Stimulated activated effector memory CD8-positive, alpha-beta T cell treated with anti-CD3 and anti-CD28 coated beads, Interleukin-12 subunit alpha, Interleukin-12 subunit beta, amount 100 ng/mL, for 72 hours (primary cell): ENCODE data around the gene CD82.
A peak's percentile ranks its signal among the peaks of the same experiment; 100 is the strongest.
"Not testable (repeated sequence)": the region's sequence is repeated elsewhere in the genome, so short reads cannot be mapped to it uniquely, and the experiment has no call there.

Experiments
- ATAC-seq: fragments of 150-1000 bp; cut with Tn5 transposase; 2 replicates; pipeline ENCODE4 v1.10.0; 2021
- DNase-seq, 2 donors: peaks; one replicate each; pipeline ENCODE4 v3.0.0; 2021 to 2022; ENCODE audit warnings: low spot score in 2 of 2
- H3K27ac Mint-ChIP-seq: one replicate; pipeline ENCODE4 v1.8.0; 2022; ENCODE audit warnings: mild to moderate bottlenecking, mixed read lengths
- H3K36me3 Mint-ChIP-seq: one replicate; pipeline ENCODE4 v1.8.0; 2022; ENCODE audit warnings: mild to moderate bottlenecking, mixed read lengths
- H3K4me1 Mint-ChIP-seq: one replicate; pipeline ENCODE4 v1.8.0; 2022; ENCODE audit warnings: mixed read lengths
- H3K4me3 Mint-ChIP-seq: one replicate; pipeline ENCODE4 v1.8.0; 2022; ENCODE audit warnings: mild to moderate bottlenecking, mixed read lengths
- H3K9me3 Mint-ChIP-seq: one replicate; pipeline ENCODE4 v1.8.0; 2022; ENCODE audit warnings: mixed read lengths

Gene CD82

GRCh38 chr11:44648109-44648508, 82.6 kb downstream of the CD82 start:
- Mint-ChIP-seq H3K4me3 (no peak overlapping the region), H3K9me3 (peaks cover 16% of the 10 kb centered on the region), H3K36me3 (no peaks in the 10 kb centered on the region), H3K4me1 (peaks cover 5% of the 10 kb centered on the region), H3K27ac (no peak overlapping the region)
- no peak for ATAC-seq
- no peak for DNase-seq

GRCh38 chr11:44651535-44652155, 86.2 kb downstream of the CD82 start:
- no peak overlapping the region for H3K27ac Mint-ChIP-seq
- no peak overlapping the region for H3K4me3 Mint-ChIP-seq
- H3K36me3 Mint-ChIP-seq = no peaks in the 10 kb centered on the region
- H3K4me1 Mint-ChIP-seq = peaks cover 5% of the 10 kb centered on the region
- DNase-seq (no peak), ATAC-seq (peak; percentile 28)
- peaks cover 5% of the 10 kb centered on the region for H3K9me3 Mint-ChIP-seq

GRCh38 chr11:44652901-44653644, 87.6 kb downstream of the CD82 start:
- no peak for ATAC-seq
- Mint-ChIP-seq H3K4me1 (no peaks in the 10 kb centered on the region), H3K9me3 (no peaks in the 10 kb centered on the region), H3K4me3 (no peak overlapping the region), H3K36me3 (no peaks in the 10 kb centered on the region), H3K27ac (no peak overlapping the region)
- DNase-seq = no peak

GRCh38 chr11:44654057-44654456, 88.6 kb downstream of the CD82 start:
- Mint-ChIP-seq H3K27ac (no peak overlapping the region), H3K36me3 (no peaks in the 10 kb centered on the region), H3K4me3 (no peak overlapping the region), H3K4me1 (peaks cover 7% of the 10 kb centered on the region), H3K9me3 (no peaks in the 10 kb centered on the region)
- ATAC-seq (no peak), DNase-seq (no peak)

- H3K36me3 Mint-ChIP-seq = no peaks in the 10 kb centered on the region
- no peaks in the 10 kb centered on the region for H3K9me3 Mint-ChIP-seq
- no peak overlapping the region for H3K4me3 Mint-ChIP-seq
- no peak overlapping the region for H3K27ac Mint-ChIP-seq
- peaks cover 11% of the 10 kb centered on the region for H3K4me1 Mint-ChIP-seq
- DNase-seq = no peak
- ATAC-seq = no peak
These were observed 89.1 kb downstream of the CD82 start for GRCh38 chr11:44654596-44654995.

GRCh38 chr11:44657836-44658505, 92.5 kb downstream of the CD82 start:
- H3K4me3 Mint-ChIP-seq = no peak overlapping the region
- DNase-seq = no peak
- no peaks in the 10 kb centered on the region for H3K36me3 Mint-ChIP-seq
- no peak for ATAC-seq
- H3K27ac Mint-ChIP-seq = no peak overlapping the region
- peaks cover 17% of the 10 kb centered on the region for H3K4me1 Mint-ChIP-seq
- H3K9me3 Mint-ChIP-seq = peaks cover 2% of the 10 kb centered on the region

- Mint-ChIP-seq H3K27ac (no peak overlapping the region), H3K4me1 (peaks cover 17% of the 10 kb centered on the region), H3K4me3 (no peak overlapping the region), H3K9me3 (peaks cover 2% of the 10 kb centered on the region), H3K36me3 (no peaks in the 10 kb centered on the region)
- no peak for DNase-seq
- no peak for ATAC-seq
These were observed 93.0 kb downstream of the CD82 start for GRCh38 chr11:44658506-44658850.

- H3K9me3 Mint-ChIP-seq = peaks cover 2% of the 10 kb centered on the region
- H3K36me3 Mint-ChIP-seq = no peaks in the 10 kb centered on the region
- no peak overlapping the region for H3K27ac Mint-ChIP-seq
- DNase-seq = no peak
- no peak for ATAC-seq
- H3K4me3 Mint-ChIP-seq = no peak overlapping the region
- peaks cover 17% of the 10 kb centered on the region for H3K4me1 Mint-ChIP-seq
These were observed 94.2 kb downstream of the CD82 start for GRCh38 chr11:44659641-44660040.

GRCh38 chr11:44660535-44660934, 95.1 kb downstream of the CD82 start:
- peak overlapping the region; percentile 46 for H3K27ac Mint-ChIP-seq
- ATAC-seq = not testable (repeated sequence)

GRCh38 chr11:44661311-44661717, 95.9 kb downstream of the CD82 start:
- Mint-ChIP-seq H3K9me3 (peaks cover 2% of the 10 kb centered on the region), H3K36me3 (no peaks in the 10 kb centered on the region), H3K4me3 (no peak overlapping the region), H3K4me1 (peaks cover 17% of the 10 kb centered on the region), H3K27ac (peak overlapping the region; percentile 46)
- peak; percentile 34 for ATAC-seq
- DNase-seq = no peak

More at GRCh38 chr11:44660535-44660934, 95.1 kb downstream of the CD82 start:
- not testable (repeated sequence) for H3K9me3 Mint-ChIP-seq, H3K36me3 Mint-ChIP-seq, DNase-seq, H3K4me3 Mint-ChIP-seq
- peaks cover 17% of the 10 kb centered on the region for H3K4me1 Mint-ChIP-seq
